COLO829 (cell line): ENCODE data around the gene SMR3B.

ENCODE experiments used
- DNase-seq: peaks from one replicate; pipeline ENCODE4 v3.0.0; 2012; ENCODE audit warnings: low spot score

SMR3B gene

GRCh38 chr4:70382691-70383181 lies at the start of gene SMR3B:
TSS of gene SMR3B (plus strand) at chr4:70383131. CDS start at chr4:70384511, 1,380 bp downstream.
- no peak for DNase-seq

GRCh38 chr4:70334681-70335080 lies 48.2 kb upstream of the SMR3B start, which contains the start of gene CABS1:
TSS of gene CABS1 (plus strand) at chr4:70334981. CDS start at chr4:70335040, 59 bp downstream.
- DNase-seq = no peak

- DNase-seq = no peak
Measured at GRCh38 chr4:70336043-70336442, 46.9 kb upstream of the SMR3B start.

GRCh38 chr4:70337886-70338420 lies 45.0 kb upstream of the SMR3B start:
- DNase-seq = no peak

- no peak for DNase-seq
Measured at GRCh38 chr4:70356185-70356584, 26.7 kb upstream of the SMR3B start.

GRCh38 chr4:70359115-70359661 lies 23.7 kb upstream of the SMR3B start:
- no peak for DNase-seq

GRCh38 chr4:70360460-70360859 lies 22.5 kb upstream of the SMR3B start, which contains the start of gene SMR3A:
TSS of gene SMR3A (plus strand) at chr4:70360760. CDS start at chr4:70362116, 1,356 bp downstream.
- DNase-seq = no peak

GRCh38 chr4:70364002-70364401 lies 18.9 kb upstream of the SMR3B start:
- no peak for DNase-seq

GRCh38 chr4:70365479-70365878 lies 17.5 kb upstream of the SMR3B start:
- peak; percentile 25 for DNase-seq

GRCh38 chr4:70367813-70368212 lies 15.1 kb upstream of the SMR3B start:
- no peak for DNase-seq

GRCh38 chr4:70371987-70372386 lies 10.9 kb upstream of the SMR3B start:
- no peak for DNase-seq

GRCh38 chr4:70372760-70373159 lies 10.2 kb upstream of the SMR3B start:
- DNase-seq = no peak

GRCh38 chr4:70380578-70380977 lies 2.4 kb upstream of the SMR3B start:
- no peak for DNase-seq

GRCh38 chr4:70392057-70392776 lies 9.3 kb downstream of the SMR3B start:
- no peak for DNase-seq

GRCh38 chr4:70397580-70397979 lies 14.6 kb downstream of the SMR3B start, which contains the start of gene OPRPN:
TSS of gene OPRPN (plus strand) at chr4:70397940. CDS start at chr4:70399286, 1,346 bp downstream.
- no peak for DNase-seq

- no peak for DNase-seq
Measured at GRCh38 chr4:70399319-70399718, 16.4 kb downstream of the SMR3B start.

GRCh38 chr4:70402762-70403161 lies 19.8 kb downstream of the SMR3B start:
- DNase-seq = no peak

- no peak for DNase-seq
Measured at GRCh38 chr4:70405765-70406164, 22.8 kb downstream of the SMR3B start.

- DNase-seq = no peak
Measured at GRCh38 chr4:70425306-70425705, 42.4 kb downstream of the SMR3B start.

GRCh38 chr4:70426789-70427188 lies 43.9 kb downstream of the SMR3B start:
- no peak for DNase-seq

GRCh38 chr4:70437197-70437596 lies 54.3 kb downstream of the SMR3B start:
- DNase-seq = no peak
